ENCODE data around the gene NOC4L. TPM values are rescaled to one million over a fixed set of nuclear protein-coding genes. Genes with fewer than 3 reads are reported as not detected.

Gene NOC4L
- total and polyA plus RNA-seq, 2 donors (not counting 3 experiments of a cell fraction or from before 2014, with no cell fraction given) = 19.4 to 29.4 TPM

DNA sequence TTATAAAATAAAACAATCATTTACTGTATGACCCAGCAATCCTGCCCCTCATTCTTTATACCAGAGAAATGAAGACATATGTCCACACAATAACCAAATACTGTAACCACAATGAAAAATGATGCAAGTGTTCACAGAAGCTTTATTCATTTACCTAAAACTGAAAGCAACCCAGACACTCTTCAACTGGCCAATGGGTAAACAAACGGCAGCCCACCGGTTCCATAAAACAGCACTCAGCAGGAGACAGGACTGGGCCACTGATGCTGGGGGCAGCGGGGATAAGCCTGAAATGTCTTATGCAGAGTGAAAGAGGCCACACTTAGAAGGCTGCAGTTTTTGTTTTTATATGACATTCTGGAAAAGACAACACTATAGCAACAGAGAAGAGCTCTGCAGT is 15.2 kb upstream of the NOC4L start:
- no peaks in the 10 kb centered on the region for H3K79me2 ChIP-seq (ENCODE audit: control insufficient read depth, insufficient read depth, low read length)
- no peak for DNase-seq (ENCODE audit: low read depth, low spot score)
- peaks cover 3 to 22% of the 10 kb centered on the region in 2 experiments for H3K36me3 ChIP-seq (ENCODE audit: control insufficient read depth in 2 of 2, extremely low read depth in 1 of 2, insufficient read depth in 2 of 2, low read length in 2 of 2)
- H2AFZ ChIP-seq (ENCODE audit: low read depth, low read length) = no peak overlapping the region
- no peaks in the 10 kb centered on the region for H3K4me1 ChIP-seq (ENCODE audit: control insufficient read depth, extremely low read depth, insufficient read depth, low read length)
- ChIA-PET CTCF (interaction anchor here (1.1 kb wide), 1 partner anchor 25 kb away, joined by 3 read pairs; no protein-coding TSS in a partner anchor), POLR2A (no interaction called here)
- dilution Hi-C loops (cut with MboI; ENCODE audit: extremely low pct_ligation_motif_present, low sequenced_read_pairs) (no loop called here), intact Hi-C loops (cut with micrococcal nuclease) (no loop called here)
- no peak overlapping the region for H3K4me2 ChIP-seq (ENCODE audit: insufficient read depth, low read length)
- H3K9me1 ChIP-seq (replicated peaks; ENCODE audit: control insufficient read depth, extremely low read depth, insufficient read depth, low read length) = no peaks in the 10 kb centered on the region
- no peaks in the 10 kb centered on the region for H4K20me1 ChIP-seq (replicated peaks; ENCODE audit: control insufficient read depth, extremely low read depth, insufficient read depth, low read length)
- BruUV-seq (replicated peaks) = no TSS peak
- H3K27ac ChIP-seq (ENCODE audit: insufficient read depth, low read depth, low read length) = no peak overlapping the region
- TF ChIP-seq POLR2AphosphoS5 (IDR thresholded peaks at IDR 0.05; ENCODE audit: insufficient read depth, low read depth, low read length) (no peak), MYC (IDR thresholded peaks at IDR 0.05; ENCODE audit: low read depth, low read length) (no peak), GATA2 (IDR thresholded peaks at IDR 0.05; ENCODE audit: insufficient read depth, insufficient read length, low read depth, low read length) (no peak), POLR2A (IDR thresholded peaks at IDR 0.05; ENCODE audit: low read depth, low read length) (no peak), FOS (IDR thresholded peaks at IDR 0.05; ENCODE audit: borderline replicate concordance, insufficient read depth, low read length) (no peak), JUN (IDR thresholded peaks at IDR 0.05; ENCODE audit: borderline replicate concordance, insufficient read depth, insufficient read length, low read depth) (no peak), EZH2 (IDR thresholded peaks at IDR 0.05; ENCODE audit: borderline replicate concordance, low read depth, low read length, severe bottlenecking) (no peak)
- TF ChIP-seq, protein P1, sequence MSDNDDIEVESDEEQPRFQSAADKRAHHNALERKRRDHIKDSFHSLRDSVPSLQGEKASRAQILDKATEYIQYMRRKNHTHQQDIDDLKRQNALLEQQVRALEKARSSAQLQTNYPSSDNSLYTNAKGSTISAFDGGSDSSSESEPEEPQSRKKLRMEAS (IDR thresholded peaks at IDR 0.05; ENCODE audit: insufficient read depth, insufficient read length) = no peak
- TF ChIP-seq, protein P2, sequence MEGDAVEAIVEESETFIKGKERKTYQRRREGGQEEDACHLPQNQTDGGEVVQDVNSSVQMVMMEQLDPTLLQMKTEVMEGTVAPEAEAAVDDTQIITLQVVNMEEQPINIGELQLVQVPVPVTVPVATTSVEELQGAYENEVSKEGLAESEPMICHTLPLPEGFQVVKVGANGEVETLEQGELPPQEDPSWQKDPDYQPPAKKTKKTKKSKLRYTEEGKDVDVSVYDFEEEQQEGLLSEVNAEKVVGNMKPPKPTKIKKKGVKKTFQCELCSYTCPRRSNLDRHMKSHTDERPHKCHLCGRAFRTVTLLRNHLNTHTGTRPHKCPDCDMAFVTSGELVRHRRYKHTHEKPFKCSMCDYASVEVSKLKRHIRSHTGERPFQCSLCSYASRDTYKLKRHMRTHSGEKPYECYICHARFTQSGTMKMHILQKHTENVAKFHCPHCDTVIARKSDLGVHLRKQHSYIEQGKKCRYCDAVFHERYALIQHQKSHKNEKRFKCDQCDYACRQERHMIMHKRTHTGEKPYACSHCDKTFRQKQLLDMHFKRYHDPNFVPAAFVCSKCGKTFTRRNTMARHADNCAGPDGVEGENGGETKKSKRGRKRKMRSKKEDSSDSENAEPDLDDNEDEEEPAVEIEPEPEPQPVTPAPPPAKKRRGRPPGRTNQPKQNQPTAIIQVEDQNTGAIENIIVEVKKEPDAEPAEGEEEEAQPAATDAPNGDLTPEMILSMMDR (IDR thresholded peaks at IDR 0.05; ENCODE audit: extremely low read depth in 1 of 2, insufficient read depth in 1 of 2, low read depth in 1 of 2, low read length in 2 of 2) = no peak
- no peak for FAIRE-seq
- H3K9ac ChIP-seq (replicated peaks; ENCODE audit: extremely low read depth, insufficient read depth, low read length) = no peak overlapping the region
- no peaks in the 10 kb centered on the region for H3K27me3 ChIP-seq (ENCODE audit: control insufficient read depth in 2 of 2, insufficient read depth in 2 of 2, low read length in 2 of 2)
- no peaks in the 10 kb centered on the region for H3K9me3 ChIP-seq (replicated peaks; ENCODE audit: control insufficient read depth, insufficient read depth, low read length)
- H3K4me3 ChIP-seq (replicated peaks in 1 of 3; ENCODE audit: insufficient read depth in 1 of 3, low read depth in 1 of 3, low read length in 3 of 3) = no peak overlapping the region
